ENCODE results near the gene MASP1.

GRCh38 chr3:187305881-187306280 is 14.3 kb upstream of the MASP1 start:
- TF ChIP-seq POLR2A (IDR thresholded peaks at IDR 0.05; ENCODE audit: low read depth, low read length) (no peak), TAF1 (IDR thresholded peaks at IDR 0.05; ENCODE audit: low read depth, low read length) (no peak), SPI1 (IDR thresholded peaks at IDR 0.05; ENCODE audit: low read depth, low read length) (no peak), POLR2AphosphoS5 (IDR thresholded peaks at IDR 0.05; ENCODE audit: low read depth, low read length) (no peak), PAX5 (IDR thresholded peaks at IDR 0.05; ENCODE audit: insufficient read depth, low read length, severe bottlenecking) (no peak)
